B cell (primary cell): ENCODE data around the gene PEX11G. TPM values are rescaled to one million over a fixed set of nuclear protein-coding genes. Genes with fewer than 3 reads are reported as not detected.

Experiments
- ATAC-seq: fragments of 200-7000 bp; cut with Tn5 transposase; one replicate; pipeline ENCODE4 v1.10.0; 2021; ENCODE audit warnings: low read depth, mild to moderate bottlenecking, moderate number of reproducible peaks, moderate library complexity
- CTCF ChIA-PET: fragments of 350-600 bp; sonication (Branson Sonifier 250); formaldehyde crosslinking; loops from one replicate; lab custom pipeline; 2021; ENCODE audit warnings: antibody characterized with exemption, inconsistent platforms; lab: Charles Lee
- POLR2A ChIA-PET: fragments of 350-600 bp; sonication (Branson Sonifier 250); formaldehyde crosslinking; loops from one replicate; lab custom pipeline; 2021; ENCODE audit warnings: antibody characterized with exemption; lab: Charles Lee
- DNase-seq: peaks from one replicate; pipeline ENCODE4 v3.0.0; 2013
- H2AFZ ChIP-seq: 2 replicates; pipeline ENCODE4 v1.6.1; 2012; ENCODE audit warnings: mild to moderate bottlenecking, low read depth, low read length; ENCODE audit not compliant: insufficient read depth, poor library complexity, severe bottlenecking
- H3K27ac ChIP-seq, 2 donors: 1 replicate in 1 of 2; 2 replicates in 1 of 2; pipeline ENCODE4 v1.5.1; 2012 to 2013; ENCODE audit warnings: low read length in 2 of 2, mild to moderate bottlenecking in 2 of 2, moderate library complexity in 1 of 2
- H3K27me3 ChIP-seq, 4 experiments: fragments of 200-600 bp in 1 of 4; sonication (generic) in 1 of 4; replicated peaks in 1 of 4; 1 replicate in 2 of 4; 2 replicates in 2 of 4; pipeline versions ENCODE4 v1.6.1 to v1.7.0; 2013 to 2016; ENCODE audit warnings: low read length in 3 of 4, mild to moderate bottlenecking in 2 of 4, mixed read lengths in 1 of 4, moderate library complexity in 1 of 4; ENCODE audit not compliant: insufficient read depth in 4 of 4, control insufficient read depth in 3 of 4; ENCODE audit errors: control extremely low read depth in 1 of 4
- H3K36me3 ChIP-seq, 2 experiments: replicated peaks in 1 of 2; 1 replicate in 1 of 2; 2 replicates in 1 of 2; pipeline versions ENCODE4 v1.6.1 to v1.7.1; 2013; ENCODE audit warnings: low read length in 1 of 2; ENCODE audit not compliant: insufficient read depth in 2 of 2, control insufficient read depth in 1 of 2; ENCODE audit errors: control extremely low read depth in 1 of 2, extremely low read depth in 1 of 2
- H3K4me1 ChIP-seq, 2 donors: fragments of 200-600 bp in 1 of 2; sonication (generic) in 1 of 2; 1 replicate in 1 of 2; 2 replicates in 1 of 2; pipeline versions ENCODE4 v1.5.1 to v1.6.1; 2013 to 2017; ENCODE audit warnings: low read length in 2 of 2; ENCODE audit not compliant: control insufficient read depth in 2 of 2, insufficient read depth in 2 of 2
- H3K4me2 ChIP-seq: replicated peaks from 2 replicates; pipeline ENCODE3; 2012; ENCODE audit warnings: mild to moderate bottlenecking, low read depth, low read length; ENCODE audit not compliant: poor library complexity, severe bottlenecking
- H3K4me3 ChIP-seq, 5 experiments: fragments of 200-600 bp in 1 of 5; sonication (generic) in 1 of 5; 1 replicate in 3 of 5; 2 replicates in 2 of 5; pipeline versions ENCODE4 v1.5.1 to v1.7.0; 2011 to 2016; ENCODE audit warnings: low read length in 4 of 5, mild to moderate bottlenecking in 4 of 5, low read depth in 2 of 5, control low read depth in 1 of 5, moderate library complexity in 1 of 5; ENCODE audit not compliant: insufficient read depth in 1 of 5; ENCODE audit errors: control extremely low read depth in 1 of 5, extremely low read depth in 1 of 5
- H3K79me2 ChIP-seq: fragments of 200-600 bp; sonication (generic); one replicate; pipeline ENCODE4 v1.6.0; 2016; ENCODE audit warnings: low read length; ENCODE audit not compliant: control insufficient read depth, insufficient read depth
- H3K9ac ChIP-seq: fragments of 200-600 bp; sonication (generic); 2 replicates; pipeline ENCODE4 v1.6.1; 2017; ENCODE audit warnings: mild to moderate bottlenecking, low read length, moderate library complexity
- H3K9me3 ChIP-seq, 3 donors: one replicate each; pipeline versions ENCODE4 v1.6.1 to v1.7.1; 2013; ENCODE audit warnings: low read length in 2 of 3; ENCODE audit not compliant: control insufficient read depth in 2 of 3, insufficient read depth in 1 of 3; ENCODE audit errors: control extremely low read depth in 1 of 3
- H4K20me1 ChIP-seq: 2 replicates; pipeline ENCODE4 v1.6.0; 2012; ENCODE audit warnings: mild to moderate bottlenecking, low read length; ENCODE audit not compliant: insufficient read depth, control insufficient read depth, poor library complexity, severe bottlenecking
- H3K27ac Mint-ChIP-seq: one replicate; pipeline ENCODE4 v1.8.0; 2021; ENCODE audit warnings: mixed read lengths
- H3K27me3 Mint-ChIP-seq: one replicate; pipeline ENCODE4 v1.8.0; 2021; ENCODE audit warnings: mixed read lengths
- H3K4me1 Mint-ChIP-seq: one replicate; pipeline ENCODE4 v1.8.0; 2021; ENCODE audit warnings: mixed read lengths
- H3K4me3 Mint-ChIP-seq: one replicate; pipeline ENCODE4 v1.8.0; 2021; ENCODE audit warnings: mixed read lengths
- H3K9me3 Mint-ChIP-seq: one replicate; pipeline ENCODE4 v1.8.0; 2022; ENCODE audit warnings: mixed read lengths; ENCODE audit not compliant: insufficient read depth
- CTCF ChIP-seq: fragments of 200-600 bp; IDR thresholded peaks from one replicate; pipeline ENCODE4 v1.8.0; 2022; ENCODE audit warnings: antibody characterized with exemption, mild to moderate bottlenecking
- EZH2 ChIP-seq: IDR thresholded peaks from 2 replicates; pipeline ENCODE4 v1.6.1; 2012; ENCODE audit warnings: borderline replicate concordance, low read depth, mild to moderate bottlenecking, moderate library complexity, low read length; ENCODE audit not compliant: insufficient read depth, poor library complexity, severe bottlenecking
- WGBS: methylation state at CpG from one replicate; pipeline ENCODE4 v1.1.5; 2013; ENCODE audit warnings: missing lambda C conversion rate; ENCODE audit not compliant: insufficient coverage; 5-methylcytosine and 5-hydroxymethylcytosine counted together
- intact Hi-C: fragments of 100-400 bp; cut with micrococcal nuclease; formaldehyde crosslinking; loops from one replicate; pipeline ENCODE4 v1.10.0; 2022
- polyA plus RNA-seq: library from polyadenylated mRNA; depleted of rRNA; stranded (reverse); fragments of >200 nt; gene quantifications from 2 replicates; pipeline ENCODE4 v1.2.3, GENCODE V29; 2012
- total RNA-seq, 2 donors: library from RNA; stranded (reverse); fragments of 120-200 nt in 1 of 2; gene quantifications; 1 replicate in 1 of 2; 2 replicates in 1 of 2; pipeline versions ENCODE4 v1.2.3 to v1.2.4, GENCODE V29; 2013 to 2022

The PEX11G gene
- total and polyA plus RNA-seq, 2 donors (not counting 1 experiment from before 2014, with no cell fraction given) = 0.40 to 0.62 TPM

GRCh38 chr19:7480970-7481255, 7.9 kb downstream of the PEX11G start:
- no peak overlapping the region for H3K4me3 Mint-ChIP-seq
- H3K9me3 ChIP-seq = peaks cover 0 to 3% (median 0%) of the 10 kb centered on the region in 3 donors
- intact Hi-C loops = no loop called here
- CTCF ChIA-PET = no interaction called here
- WGBS = 76% methylated on average over 4 of the region's 7 CpGs
- no peak overlapping the region for H3K4me2 ChIP-seq
- POLR2A ChIA-PET = no interaction called here
- H2AFZ ChIP-seq = no peak overlapping the region
- H3K36me3 ChIP-seq = no peaks in the 10 kb centered on the region
- no peaks in the 10 kb centered on the region for H3K27me3 Mint-ChIP-seq
- H3K4me1 Mint-ChIP-seq = peaks cover 6% of the 10 kb centered on the region
- peaks cover 2% of the 10 kb centered on the region for H3K79me2 ChIP-seq
- ATAC-seq = no peak
- TF ChIP-seq CTCF = no peak
- no peak for TF ChIP-seq EZH2
- no peak overlapping the region for H3K27ac ChIP-seq
- no peaks in the 10 kb centered on the region for H3K27me3 ChIP-seq
- peaks cover 6 to 8% of the 10 kb centered on the region in 2 donors for H3K4me1 ChIP-seq
- no peak overlapping the region for H3K4me3 ChIP-seq
- no peak overlapping the region for H3K9ac ChIP-seq
- H3K27ac Mint-ChIP-seq = no peak overlapping the region
- peaks cover 30% of the 10 kb centered on the region for H4K20me1 ChIP-seq
- H3K9me3 Mint-ChIP-seq = no peaks in the 10 kb centered on the region
- no peak for DNase-seq

- ATAC-seq = no peak
- CTCF ChIA-PET = no interaction called here
- intact Hi-C loops = no loop called here
- no peak overlapping the region for H3K4me2 ChIP-seq
- no peaks in the 10 kb centered on the region for H3K27me3 Mint-ChIP-seq
- TF ChIP-seq CTCF = no peak
- no peak for TF ChIP-seq EZH2
- WGBS = 85% methylated on average over 7 of the region's 11 CpGs
- DNase-seq = no peak
- peaks cover 6 to 8% of the 10 kb centered on the region in 2 donors for H3K4me1 ChIP-seq
- H3K79me2 ChIP-seq = peaks cover 2% of the 10 kb centered on the region
- peaks cover 0 to 3% (median 0%) of the 10 kb centered on the region in 3 donors for H3K9me3 ChIP-seq
- H3K4me3 Mint-ChIP-seq = no peak overlapping the region
- H3K4me3 ChIP-seq = no peak overlapping the region
- peaks cover 35% of the 10 kb centered on the region for H4K20me1 ChIP-seq
- POLR2A ChIA-PET = no interaction called here
- no peak overlapping the region for H3K9ac ChIP-seq
- no peak overlapping the region for H3K27ac Mint-ChIP-seq
- no peaks in the 10 kb centered on the region for H3K36me3 ChIP-seq
- peaks cover 6% of the 10 kb centered on the region for H3K4me1 Mint-ChIP-seq
- H3K9me3 Mint-ChIP-seq = no peaks in the 10 kb centered on the region
- H3K27ac ChIP-seq = no peak overlapping the region
- no peak overlapping the region for H2AFZ ChIP-seq
- H3K27me3 ChIP-seq = no peaks in the 10 kb centered on the region
Measured at GRCh38 chr19:7480222-7480969, 8.4 kb downstream of the PEX11G start.
